Naive thymus-derived CD8-positive, alpha-beta T cell (primary cell): ENCODE measurements around the gene TRIAP1. TPM values are rescaled to one million over a fixed set of nuclear protein-coding genes. Genes with fewer than 3 reads are reported as not detected.
"Not testable (repeated sequence)": the region's sequence is repeated elsewhere in the genome, so short reads cannot be mapped to it uniquely, and the experiment has no call there.

ENCODE experiments used
- ATAC-seq, 2 donors: fragments of 150-1000 bp; cut with Tn5 transposase in 1 of 2; sonication (Bioruptor Pico), chemical (Tn5 transposase) in 1 of 2; 1 replicate in 1 of 2; 2 replicates in 1 of 2; pipeline ENCODE4 v1.10.0; 2021; ENCODE audit warnings: mild to moderate bottlenecking in 2 of 2, moderate library complexity in 2 of 2
- POLR2A ChIA-PET: fragments of 350-600 bp; sonication (Branson Sonifier 250); formaldehyde crosslinking; loops from one replicate; lab custom pipeline; 2021; ENCODE audit warnings: antibody characterized with exemption; lab: Charles Lee
- DNase-seq, 10 donors: peaks; one replicate each; pipeline versions ENCODE4 v3.0.0 to v3.0.0-alpha.2; 2020 to 2022
- H3K27ac Mint-ChIP-seq, 10 donors: one replicate each; pipeline ENCODE4 v1.8.0; 2020 to 2022; ENCODE audit warnings: mild to moderate bottlenecking in 10 of 10, mixed read lengths in 10 of 10, moderate library complexity in 4 of 10, inconsistent platforms in 1 of 10
- H3K27me3 Mint-ChIP-seq, 5 donors: one replicate each; pipeline ENCODE4 v1.8.0; 2021 to 2022; ENCODE audit warnings: mixed read lengths in 5 of 5
- H3K36me3 Mint-ChIP-seq, 3 donors: one replicate each; pipeline ENCODE4 v1.8.0; 2020 to 2022; ENCODE audit warnings: mixed read lengths in 3 of 3, mild to moderate bottlenecking in 2 of 3, inconsistent platforms in 1 of 3
- H3K4me1 Mint-ChIP-seq, 4 donors: one replicate each; pipeline ENCODE4 v1.8.0; 2021 to 2022; ENCODE audit warnings: mixed read lengths in 4 of 4
- H3K4me3 Mint-ChIP-seq, 10 donors: one replicate each; pipeline ENCODE4 v1.8.0; 2020 to 2022; ENCODE audit warnings: mild to moderate bottlenecking in 10 of 10, mixed read lengths in 10 of 10, moderate library complexity in 6 of 10, inconsistent platforms in 1 of 10
- H3K9me3 Mint-ChIP-seq, 9 donors: one replicate each; pipeline ENCODE4 v1.8.0; 2020 to 2022; ENCODE audit warnings: mixed read lengths in 9 of 9, mild to moderate bottlenecking in 3 of 9, inconsistent platforms in 1 of 9, moderate library complexity in 1 of 9
- polyA plus RNA-seq, 3 donors: library from polyadenylated mRNA; unstranded; fragments of 300-500 nt; fragmentation: Illumina TruSeq; gene quantifications; one replicate each; pipeline ENCODE4 v1.2.3, GENCODE V29; 2021
- total RNA-seq, 8 experiments: library from RNA in 2 of 8; stranded (reverse) in 2 of 8; gene quantifications; one replicate each; pipeline ENCODE4 v1.2.3 and lab custom pipeline; 2021 to 2026

TRIAP1 gene
- total and polyA plus RNA-seq, 5 experiments from 2014 or later, result 21.9 to 65.2 (median 54.1) TPM

DNA sequence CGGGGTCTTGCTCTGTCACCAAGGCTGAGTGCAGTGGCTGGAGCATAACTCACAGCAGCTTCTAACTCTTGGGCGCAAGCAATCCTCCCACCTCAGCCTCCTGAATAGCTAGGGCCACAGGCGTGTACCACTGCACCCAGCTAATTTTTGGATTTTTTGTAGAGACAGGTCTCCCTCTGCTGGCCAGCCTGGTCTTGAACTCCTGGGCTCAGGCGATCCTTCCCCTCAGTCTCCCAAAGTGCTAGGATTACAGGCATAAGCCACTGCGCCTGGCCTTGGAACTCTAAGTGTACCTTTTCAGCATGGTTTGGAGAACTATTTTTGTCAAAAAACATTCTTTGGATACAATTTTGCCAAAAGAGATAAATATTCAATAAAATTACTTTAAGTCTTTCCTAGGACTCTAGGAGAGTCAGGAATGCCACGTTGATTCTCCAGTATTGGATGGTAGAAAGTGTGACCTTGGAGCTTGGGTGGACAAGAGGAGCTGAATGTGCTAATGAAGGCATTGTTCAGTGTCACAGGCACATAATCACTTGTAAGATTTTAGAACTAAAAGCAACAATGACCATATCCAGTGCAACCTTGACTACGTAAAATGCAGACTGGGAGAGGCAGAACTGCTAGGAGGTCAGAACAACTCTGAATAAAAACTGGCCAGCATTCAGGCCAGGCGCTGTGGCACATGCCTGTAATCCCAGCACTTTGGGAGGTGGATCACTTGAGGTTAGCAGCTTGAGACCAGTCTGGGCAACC, 20.6 kb upstream of the TRIAP1 start:
- DNase-seq, result peak in 9 of 10 donors; percentile 17 to 43 (median 37)
- peak overlapping the region in 4 of 10 donors; percentile 33 to 68 (median 54) for H3K27ac Mint-ChIP-seq
- no peaks in the 10 kb centered on the region for H3K9me3 Mint-ChIP-seq
- no peaks in the 10 kb centered on the region for H3K27me3 Mint-ChIP-seq
- peak overlapping the region in 9 of 10 donors; percentile 11 to 95 (median 32) for H3K4me3 Mint-ChIP-seq
- peaks cover 6 to 56% (median 51%) of the 10 kb centered on the region in 4 donors for H3K4me1 Mint-ChIP-seq
- POLR2A ChIA-PET, result interaction anchor here (0.9 to 5.4 kb wide), 4 partner anchors 29 to 266 kb away, joined by 3 to 52 read pairs (median 6); partner anchors contain the start of genes COX6A1, DYNLL1, RPLP0 and SIRT4
- ATAC-seq, result no peak
- H3K36me3 Mint-ChIP-seq, result peaks cover 0 to 58% (median 8%) of the 10 kb centered on the region in 3 donors

DNA sequence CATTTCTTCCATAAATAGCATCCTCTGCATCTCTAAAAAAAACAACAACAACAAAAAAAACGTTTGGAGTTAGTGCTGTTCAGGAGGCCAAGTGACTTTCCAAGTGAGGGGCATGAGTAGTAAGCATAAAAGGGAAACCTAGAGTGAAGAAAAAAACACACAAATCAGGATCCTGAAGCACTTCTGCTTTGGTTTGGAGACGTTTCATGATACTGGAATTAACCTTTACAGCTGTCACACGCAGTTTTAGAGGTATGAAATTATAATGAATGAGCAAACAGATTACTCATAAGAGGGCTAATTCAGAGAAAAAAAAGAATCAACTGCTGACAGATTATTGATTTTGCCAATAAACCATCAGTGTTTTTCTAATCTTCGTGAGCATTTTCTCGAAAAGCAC, 19.6 kb upstream of the TRIAP1 start:
- H3K4me1 Mint-ChIP-seq, result peaks cover 6 to 52% (median 46%) of the 10 kb centered on the region in 4 donors
- ATAC-seq (no peak), DNase-seq (no peak)
- peak overlapping the region in 1 of 10 donors; percentile 45 for H3K4me3 Mint-ChIP-seq
- peaks cover 0 to 64% (median 8%) of the 10 kb centered on the region in 3 donors for H3K36me3 Mint-ChIP-seq
- no peaks in the 10 kb centered on the region for H3K9me3 Mint-ChIP-seq
- H3K27ac Mint-ChIP-seq, result peak overlapping the region in 4 of 10 donors; percentile 17 to 84 (median 34)
- POLR2A ChIA-PET, result interaction anchor here (0.6 to 5.4 kb wide), 7 partner anchors 11 to 265 kb away, joined by 3 to 52 read pairs (median 4); partner anchors contain the start of genes COX6A1, DYNLL1, RPLP0 and SIRT4
- H3K27me3 Mint-ChIP-seq, result no peaks in the 10 kb centered on the region

DNA sequence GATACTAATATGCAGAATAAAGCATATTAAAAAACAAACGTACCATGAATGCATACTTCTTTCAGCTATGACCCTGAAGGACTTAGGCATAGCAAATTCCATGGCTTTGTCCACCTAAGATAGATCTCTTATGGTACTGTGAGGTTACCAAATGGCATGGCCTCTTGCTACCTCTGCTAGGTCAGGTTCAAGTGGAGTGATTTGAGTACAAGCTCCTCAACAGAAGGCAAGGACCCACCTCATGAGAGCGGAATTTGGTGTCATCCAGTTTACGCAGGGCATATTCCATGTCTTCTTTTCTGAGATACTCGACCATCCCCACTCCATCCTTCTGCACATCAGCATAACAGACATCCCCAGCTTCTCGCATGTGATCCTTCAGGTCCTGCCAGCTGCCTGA, 17.5 kb upstream of the TRIAP1 start:
- DNase-seq (no peak), ATAC-seq (no peak)
- H3K27me3 Mint-ChIP-seq, result no peaks in the 10 kb centered on the region
- H3K4me3 Mint-ChIP-seq, result no peak overlapping the region
- H3K9me3 Mint-ChIP-seq, result no peaks in the 10 kb centered on the region
- POLR2A ChIA-PET, result interaction anchor here (0.5 kb wide), 1 partner anchor 1066 kb away, joined by 3 read pairs; no protein-coding TSS in a partner anchor
- peaks cover 0 to 84% (median 12%) of the 10 kb centered on the region in 3 donors for H3K36me3 Mint-ChIP-seq
- peaks cover 2 to 43% (median 37%) of the 10 kb centered on the region in 4 donors for H3K4me1 Mint-ChIP-seq
- H3K27ac Mint-ChIP-seq, result peak overlapping the region in 2 of 10 donors; percentile 19 to 46

DNA sequence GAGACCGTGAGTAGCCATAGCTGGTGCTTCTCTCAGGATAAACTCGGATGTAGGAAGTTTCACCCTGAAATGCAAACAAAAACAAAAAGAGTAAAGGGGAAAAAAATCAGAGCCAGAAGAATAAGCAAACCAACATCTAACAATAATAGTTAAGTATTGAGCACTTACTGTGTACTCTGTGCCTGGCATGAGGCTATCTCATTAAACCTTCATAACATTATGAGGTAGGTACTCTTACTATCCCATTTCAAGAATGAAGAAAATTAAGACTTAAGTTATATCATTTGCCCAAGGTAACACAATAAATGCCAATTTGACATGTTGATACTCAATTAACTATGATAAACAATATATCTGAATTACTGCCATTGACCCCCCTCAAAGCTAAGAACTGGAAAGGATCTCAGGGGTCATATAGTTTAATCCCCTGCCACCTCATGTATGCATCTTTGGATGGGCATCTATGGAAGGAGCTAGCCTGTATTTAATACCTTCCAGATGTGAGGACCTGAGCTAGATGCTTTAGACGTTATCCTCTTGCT, 16.0 kb upstream of the TRIAP1 start:
- ATAC-seq (no peak), DNase-seq (no peak)
- no peaks in the 10 kb centered on the region for H3K27me3 Mint-ChIP-seq
- peaks cover 0 to 90% (median 14%) of the 10 kb centered on the region in 3 donors for H3K36me3 Mint-ChIP-seq
- POLR2A ChIA-PET, result no interaction called here
- no peaks in the 10 kb centered on the region for H3K9me3 Mint-ChIP-seq
- H3K4me1 Mint-ChIP-seq, result peaks cover 0 to 29% (median 25%) of the 10 kb centered on the region in 4 donors
- H3K27ac Mint-ChIP-seq, result peak overlapping the region in 2 of 10 donors; percentile 59 to 65
- no peak overlapping the region for H3K4me3 Mint-ChIP-seq

DNA sequence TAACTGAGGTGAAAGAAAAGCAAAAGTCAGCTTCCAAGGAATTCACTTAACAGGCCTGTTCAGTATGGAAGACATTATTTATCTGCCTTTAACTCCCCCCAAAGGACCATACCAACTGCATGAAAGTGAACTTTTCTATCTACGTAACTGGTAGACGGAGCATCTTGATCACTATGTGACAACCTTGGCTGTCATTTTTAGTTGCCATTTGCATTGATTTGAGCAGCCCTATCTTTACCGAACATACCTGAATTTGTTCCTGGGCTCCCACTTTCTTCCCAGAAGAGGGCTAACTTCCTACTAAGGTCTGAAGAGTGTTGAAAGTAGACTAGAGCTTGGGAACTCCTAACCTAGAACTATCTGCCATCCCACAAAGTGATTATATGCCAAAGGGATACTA, 14.0 kb upstream of the TRIAP1 start:
- no peaks in the 10 kb centered on the region for H3K27me3 Mint-ChIP-seq
- DNase-seq, result no peak
- H3K4me1 Mint-ChIP-seq, result peaks cover 6 to 12% (median 8%) of the 10 kb centered on the region in 4 donors
- no peak overlapping the region for H3K4me3 Mint-ChIP-seq
- H3K27ac Mint-ChIP-seq, result peak overlapping the region in 1 of 10 donors; percentile 31
- POLR2A ChIA-PET, result interaction anchor here (1.7 kb wide), 1 partner anchor 16 kb away, joined by 7 read pairs; no protein-coding TSS in a partner anchor
- no peaks in the 10 kb centered on the region for H3K9me3 Mint-ChIP-seq
- peaks cover 0 to 91% (median 11%) of the 10 kb centered on the region in 3 donors for H3K36me3 Mint-ChIP-seq
- ATAC-seq, result no peak

DNA sequence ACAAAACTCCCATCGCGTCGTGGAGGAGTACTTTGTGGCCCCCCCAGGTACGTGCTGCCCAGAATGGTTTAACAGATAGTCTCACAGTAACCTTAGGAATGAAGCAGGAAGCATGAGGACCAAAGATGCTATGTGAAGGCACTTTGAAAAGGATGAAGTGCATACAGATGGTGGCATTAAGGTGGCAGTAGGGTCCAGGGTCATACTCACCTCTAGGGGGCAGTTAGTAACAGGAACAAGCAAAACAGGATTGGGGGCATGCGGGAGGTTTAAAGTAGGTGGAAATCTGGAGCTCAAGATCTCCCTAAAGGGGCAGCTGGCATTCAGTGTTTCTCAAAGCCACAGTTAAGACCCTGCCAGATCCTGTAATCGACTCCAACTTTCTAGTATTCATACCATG, 10.9 kb upstream of the TRIAP1 start:
- Mint-ChIP-seq H3K36me3 (peaks cover 0 to 82% (median 7%) of the 10 kb centered on the region in 3 donors), H3K9me3 (no peaks in the 10 kb centered on the region), H3K27ac (peak overlapping the region in 7 of 10 donors; percentile 26 to 90 (median 58)), H3K4me1 (peaks cover 0 to 7% (median 6%) of the 10 kb centered on the region in 4 donors), H3K27me3 (no peaks in the 10 kb centered on the region), H3K4me3 (no peak overlapping the region)
- ATAC-seq (peak; percentile 41 to 50), DNase-seq (no peak)
- POLR2A ChIA-PET, result interaction anchor here (0.6 to 0.7 kb wide), 4 partner anchors 28 to 1218 kb away, joined by 3 to 8 read pairs (median 5); no protein-coding TSS in a partner anchor

DNA sequence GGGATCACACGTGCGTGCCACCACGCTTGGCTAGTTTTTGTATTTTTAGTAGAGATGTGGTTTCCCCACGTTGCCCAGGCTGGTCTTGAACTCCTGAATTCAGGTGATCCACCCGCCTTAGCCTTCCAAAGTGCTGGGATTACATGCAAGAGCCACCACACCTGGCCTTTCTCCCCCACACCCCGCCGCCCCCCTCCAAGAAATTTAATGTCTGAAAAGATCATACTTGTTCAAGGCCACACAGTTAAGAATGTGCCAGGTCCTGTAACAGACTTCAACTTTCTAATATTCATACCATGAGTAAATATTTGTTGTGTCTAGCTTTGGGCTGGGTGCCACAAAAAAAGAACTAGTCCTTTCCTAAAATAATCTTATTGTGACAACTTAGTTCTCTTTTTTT, 9.1 kb upstream of the TRIAP1 start:
- DNase-seq (no peak), ATAC-seq (no peak)
- Mint-ChIP-seq H3K9me3 (no peaks in the 10 kb centered on the region), H3K4me3 (no peak overlapping the region), H3K27ac (peak overlapping the region in 2 of 10 donors; percentile 69 to 77), H3K36me3 (peaks cover 0 to 80% (median 6%) of the 10 kb centered on the region in 3 donors), H3K4me1 (peaks cover 0 to 10% (median 6%) of the 10 kb centered on the region in 4 donors), H3K27me3 (no peaks in the 10 kb centered on the region)
- POLR2A ChIA-PET, result interaction anchor here (0.6 kb wide), 1 partner anchor 10 kb away, joined by 4 read pairs; no protein-coding TSS in a partner anchor

DNA sequence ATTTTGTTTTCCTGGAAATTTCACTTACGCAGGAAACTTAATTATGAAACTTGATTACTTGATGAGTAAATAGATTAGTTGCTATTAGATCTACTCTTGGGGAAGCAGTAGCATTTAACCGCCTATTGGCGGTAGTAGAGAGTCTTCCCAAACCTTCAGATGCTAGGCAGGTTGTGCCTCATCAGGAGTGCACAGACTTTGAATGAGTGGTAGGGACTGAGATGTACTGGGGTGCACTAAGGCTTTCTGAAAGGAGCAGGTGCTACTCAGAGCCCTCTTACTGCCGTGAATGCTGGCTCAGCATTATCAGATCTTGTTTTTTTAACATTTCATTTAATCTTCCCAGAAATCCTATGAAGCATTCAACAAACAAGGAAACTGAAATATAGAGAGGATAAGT, 7.8 kb upstream of the TRIAP1 start:
- DNase-seq, result peak in 2 of 10 donors; percentile 25 to 37
- H3K4me1 Mint-ChIP-seq, result peaks cover 0 to 18% (median 10%) of the 10 kb centered on the region in 4 donors
- peak; percentile 87 to 94 for ATAC-seq
- no peaks in the 10 kb centered on the region for H3K27me3 Mint-ChIP-seq
- POLR2A ChIA-PET, result interaction anchor here (0.6 to 2.0 kb wide), 4 partner anchors 14 to 1767 kb away, joined by 3 to 7 read pairs (median 4); partner anchors contain the start of gene DYNLL1
- H3K9me3 Mint-ChIP-seq, result no peaks in the 10 kb centered on the region
- peaks cover 0 to 71% (median 3%) of the 10 kb centered on the region in 3 donors for H3K36me3 Mint-ChIP-seq
- H3K27ac Mint-ChIP-seq, result peak overlapping the region in 7 of 10 donors; percentile 8 to 81 (median 35)
- H3K4me3 Mint-ChIP-seq, result no peak overlapping the region

DNA sequence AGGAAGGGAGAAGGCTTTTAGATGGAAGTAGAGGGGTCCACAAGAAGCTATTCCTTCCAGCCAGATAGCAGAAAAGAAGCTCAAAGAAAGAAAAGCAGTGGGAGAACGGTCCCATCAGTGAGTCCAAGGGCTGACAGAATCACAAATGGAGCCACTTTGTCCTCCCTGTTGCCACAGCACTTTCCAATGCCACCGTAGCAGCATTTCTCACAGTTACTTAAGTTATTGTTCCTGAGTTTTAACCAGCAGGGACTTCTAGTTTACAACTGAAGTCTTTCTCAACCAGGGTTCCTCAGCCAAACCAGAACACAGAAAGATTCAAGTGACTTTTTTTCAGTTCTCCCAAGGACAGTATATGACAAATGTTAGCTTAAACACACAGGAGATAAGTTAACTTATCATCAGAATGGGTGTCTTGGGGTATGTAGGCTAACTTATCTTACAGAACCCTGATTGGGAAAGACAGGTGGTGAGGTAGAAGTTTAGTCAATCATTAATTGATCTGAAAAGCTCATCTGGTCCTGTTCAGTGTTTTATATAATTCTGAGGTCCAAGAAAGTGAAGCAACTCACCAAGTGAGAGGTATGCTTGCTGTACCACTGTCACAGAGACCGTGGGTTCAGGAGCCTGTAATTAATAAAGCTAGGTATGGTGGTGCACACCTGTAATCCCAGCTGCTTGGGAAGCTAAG, 7.0 kb upstream of the TRIAP1 start:
- Mint-ChIP-seq H3K4me3 (peak overlapping the region in 1 of 10 donors; percentile 4), H3K9me3 (no peaks in the 10 kb centered on the region), H3K4me1 (peaks cover 0 to 21% (median 10%) of the 10 kb centered on the region in 4 donors), H3K27ac (peak overlapping the region in 4 of 10 donors; percentile 21 to 61 (median 34)), H3K36me3 (peaks cover 0 to 67% (median 0%) of the 10 kb centered on the region in 3 donors), H3K27me3 (no peaks in the 10 kb centered on the region)
- POLR2A ChIA-PET, result interaction anchor here (0.5 to 2.0 kb wide), 3 partner anchors 15 to 898 kb away, joined by 3 to 7 read pairs (median 5); partner anchors contain the start of gene DYNLL1
- DNase-seq (no peak), ATAC-seq (no peak)

DNA sequence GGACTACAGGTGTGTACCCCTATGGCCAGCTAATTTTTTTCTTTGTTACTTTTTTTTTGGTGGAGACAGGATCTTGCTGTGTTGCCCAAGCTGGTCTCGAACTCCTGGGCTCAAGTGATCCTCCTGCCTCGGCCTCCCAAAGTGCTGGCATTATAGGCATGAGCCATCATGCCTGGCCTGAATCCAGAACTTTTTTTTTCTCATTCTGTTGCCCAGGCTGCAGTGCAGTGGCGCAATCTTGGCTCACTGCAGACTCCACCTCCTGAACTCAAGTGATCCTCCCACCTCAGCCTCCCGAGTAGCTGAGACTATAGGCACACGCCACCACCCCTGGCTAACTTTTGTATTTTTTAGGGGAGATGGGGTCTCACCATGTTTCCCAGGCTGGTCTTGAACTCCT, 6.3 kb upstream of the TRIAP1 start:
- not testable (repeated sequence) for H3K9me3 Mint-ChIP-seq, ATAC-seq, H3K4me3 Mint-ChIP-seq, H3K27me3 Mint-ChIP-seq, DNase-seq
- peaks cover 5 to 28% (median 13%) of the 10 kb centered on the region in 4 donors for H3K4me1 Mint-ChIP-seq
- peaks cover 0 to 62% (median 0%) of the 10 kb centered on the region in 3 donors for H3K36me3 Mint-ChIP-seq
- peak overlapping the region in 2 of 10 donors; percentile 52 to 65 for H3K27ac Mint-ChIP-seq
- POLR2A ChIA-PET, result interaction anchor here (2.0 kb wide), 1 partner anchor 16 kb away, joined by 5 read pairs; no protein-coding TSS in a partner anchor

DNA sequence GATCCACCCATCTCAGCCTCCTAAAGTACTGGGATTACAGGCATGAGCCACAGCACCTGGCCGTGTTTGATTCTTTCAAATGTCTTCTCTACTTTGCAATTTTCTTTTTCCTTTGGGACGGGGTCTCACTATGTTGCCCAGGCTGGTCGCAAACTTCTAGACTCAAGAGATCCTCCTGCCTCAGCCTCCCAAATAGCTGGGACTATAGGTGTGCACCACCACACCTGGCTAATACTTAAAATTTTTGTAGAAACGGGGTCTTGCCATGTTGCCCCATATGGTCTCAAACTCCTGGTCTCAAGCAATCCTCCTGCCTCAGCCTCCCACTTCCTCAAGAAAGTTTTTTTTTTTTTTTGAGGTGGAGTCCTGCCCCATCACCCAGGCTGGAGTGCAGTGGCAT, 1.8 kb upstream of the TRIAP1 start:
- peaks cover 9 to 46% (median 27%) of the 10 kb centered on the region in 4 donors for H3K4me1 Mint-ChIP-seq
- peak overlapping the region in 6 of 10 donors; percentile 59 to 99 (median 98) for H3K27ac Mint-ChIP-seq
- peak overlapping the region in 9 of 10 donors; percentile 90 to 100 (median 97) for H3K4me3 Mint-ChIP-seq
- no peaks in the 10 kb centered on the region for H3K9me3 Mint-ChIP-seq
- ATAC-seq (no peak), DNase-seq (no peak)
- peaks cover 0 to 1% (median 0%) of the 10 kb centered on the region in 5 donors for H3K27me3 Mint-ChIP-seq
- POLR2A ChIA-PET, result interaction anchor here (0.7 to 3.6 kb wide), 9 partner anchors 8 to 331 kb away, joined by 3 to 19 read pairs (median 3); partner anchors contain the start of gene SRSF9
- peaks cover 0 to 38% (median 0%) of the 10 kb centered on the region in 3 donors for H3K36me3 Mint-ChIP-seq
